ENCODE data around the gene ASCL3.
"Not testable (repeated sequence)": the region's sequence is repeated elsewhere in the genome, so short reads cannot be mapped to it uniquely, and the experiment has no call there.

ASCL3 gene

DNA sequence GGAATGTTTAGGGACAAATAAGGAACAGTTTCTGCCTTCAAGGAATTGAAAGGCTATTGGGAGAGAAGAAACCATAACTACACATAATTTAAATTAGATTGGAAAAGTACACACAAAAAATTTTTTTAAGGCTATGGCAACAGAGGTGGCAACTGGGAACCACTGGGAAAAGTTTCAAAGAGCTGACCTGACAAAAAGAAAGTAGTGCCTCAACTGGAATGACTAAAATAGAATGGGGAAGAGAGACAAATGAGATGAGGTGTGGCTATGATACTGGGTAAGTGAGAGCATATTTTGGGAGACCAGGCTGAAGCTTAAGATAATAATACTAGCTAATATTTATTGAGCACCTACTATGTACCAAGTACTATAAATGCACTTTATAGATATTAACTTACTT, 34.7 kb downstream of the ASCL3 start:
- no peak for DNase-seq

DNA sequence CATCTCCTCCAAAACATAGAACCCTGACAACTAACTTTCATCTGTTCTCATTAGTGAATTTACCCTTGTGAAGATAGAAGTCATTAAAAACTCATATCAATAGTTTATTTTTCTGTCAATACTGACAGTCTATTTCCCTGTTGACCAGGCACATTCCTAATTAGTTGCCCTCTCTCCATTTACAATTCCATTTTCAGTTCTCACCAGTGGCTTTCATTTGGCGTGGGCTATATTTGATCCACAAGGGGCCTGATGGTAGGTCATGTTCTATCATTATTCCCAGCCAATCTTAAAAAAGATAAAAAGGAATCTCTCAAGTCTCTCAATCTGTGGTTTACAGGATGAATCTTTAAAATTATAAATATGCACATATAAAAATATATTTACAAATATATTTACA, 35.7 kb downstream of the ASCL3 start:
- no peak for DNase-seq

DNA sequence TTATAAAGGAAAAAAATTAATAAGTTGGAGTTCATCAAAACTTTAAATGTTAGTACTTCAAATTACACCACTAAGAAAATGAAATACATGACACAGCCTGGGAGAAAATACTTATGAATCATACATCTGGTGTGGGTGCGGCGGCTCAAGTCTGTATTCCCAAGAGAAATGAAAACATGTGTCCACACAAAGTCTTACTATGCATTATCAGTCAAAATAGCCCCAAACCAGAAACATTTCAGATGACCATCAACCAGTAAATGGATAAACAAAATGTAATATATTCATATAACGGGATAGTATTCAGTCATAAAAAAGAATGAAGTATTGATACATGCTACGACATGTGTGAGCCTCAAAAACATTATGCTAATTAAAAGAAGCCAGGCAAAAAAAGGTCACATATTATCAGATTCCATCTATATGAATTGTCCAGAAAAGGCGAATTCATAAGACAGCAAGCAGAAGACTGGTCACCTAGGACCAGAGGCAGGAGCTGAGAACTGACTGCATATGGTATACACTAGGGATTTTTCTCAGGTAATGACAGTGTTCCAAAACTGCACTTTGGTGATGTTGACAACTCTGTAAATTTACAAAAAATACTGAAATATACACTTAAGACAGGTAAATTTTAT, 37.2 kb downstream of the ASCL3 start:
- no peak for DNase-seq

DNA sequence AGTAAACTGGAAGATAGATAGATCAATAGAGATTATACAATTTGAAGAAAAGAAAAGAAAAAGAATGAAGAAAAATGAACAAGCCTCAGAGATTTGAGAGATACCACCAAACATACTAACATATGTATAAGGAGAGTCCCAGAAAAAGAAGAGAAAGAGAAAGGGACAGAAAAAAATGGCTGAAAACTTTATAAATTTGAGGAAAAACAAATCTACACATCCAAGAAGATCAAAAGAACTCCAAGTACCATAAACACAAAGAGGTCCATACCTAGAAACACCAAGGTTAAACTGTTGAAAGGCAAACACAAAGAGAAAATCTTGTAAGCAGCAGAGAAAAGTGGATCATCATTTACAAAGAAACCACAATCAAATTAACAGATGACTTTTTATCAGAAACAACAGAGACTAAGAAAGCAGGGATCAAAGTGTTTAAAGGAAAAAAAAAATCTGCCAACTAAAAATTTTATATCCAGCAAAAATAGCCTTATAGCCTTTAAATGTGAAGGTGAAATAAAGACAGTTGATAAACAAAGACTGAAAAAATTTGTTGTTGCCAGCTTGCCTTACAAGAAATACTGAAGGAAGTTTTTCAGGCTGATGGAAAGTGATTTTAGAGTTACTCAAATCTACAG, 43.6 kb downstream of the ASCL3 start:
- no peak for DNase-seq

DNA sequence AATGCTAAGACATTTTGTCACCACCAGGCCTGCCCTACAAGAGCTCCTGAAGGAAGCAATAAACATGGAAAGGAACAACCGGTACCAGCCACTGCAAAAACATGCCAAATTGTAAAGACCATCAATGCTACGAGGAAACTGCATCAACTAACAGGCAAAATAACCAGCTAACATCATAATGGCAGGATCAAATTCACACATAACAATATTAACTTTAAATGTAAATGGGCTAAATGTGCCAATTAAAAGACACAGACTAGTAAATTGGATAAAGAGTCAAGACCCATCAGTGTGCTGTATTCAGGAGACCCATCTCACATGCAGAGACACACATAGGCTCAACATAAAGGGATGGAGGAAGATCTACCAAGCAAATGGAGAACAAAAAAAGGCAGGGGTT, 51.6 kb downstream of the ASCL3 start:
- DNase-seq, result not testable (repeated sequence)
